Mesenchymal stem cell (in vitro differentiated cells and primary cell): ENCODE data around the gene BEST1.

Source experiments
- DNase-seq: peaks from one replicate; pipeline ENCODE4 v3.0.0-alpha.2; 2013
- H2AFZ ChIP-seq: one replicate; pipeline ENCODE4 v1.6.1; 2013; ENCODE audit warnings: low read depth, mild to moderate bottlenecking, control low read depth, inconsistent platforms, low read length, moderate library complexity
- H2AK5ac ChIP-seq: 2 replicates; pipeline ENCODE4 v1.6.1; 2013; ENCODE audit warnings: low read length, moderate library complexity, mild to moderate bottlenecking, inconsistent platforms; ENCODE audit not compliant: severe bottlenecking
- H2BK120ac ChIP-seq: one replicate; pipeline ENCODE4 v1.6.1; 2013; ENCODE audit warnings: low read depth, mild to moderate bottlenecking, inconsistent platforms, low read length, moderate library complexity
- H2BK12ac ChIP-seq, 2 experiments: one replicate each; pipeline ENCODE4 v1.6.1; 2013; ENCODE audit warnings: inconsistent platforms in 2 of 2, low read length in 2 of 2, mild to moderate bottlenecking in 2 of 2, moderate library complexity in 2 of 2, control low read depth in 1 of 2
- H2BK15ac ChIP-seq: one replicate; pipeline ENCODE4 v1.6.1; 2013; ENCODE audit warnings: mild to moderate bottlenecking, low read depth, inconsistent platforms; ENCODE audit not compliant: poor library complexity, severe bottlenecking
- H2BK5ac ChIP-seq: 2 replicates; pipeline ENCODE4 v1.6.1; 2013; ENCODE audit warnings: low read depth, mild to moderate bottlenecking, low read length, control low read depth, inconsistent platforms; ENCODE audit not compliant: poor library complexity, severe bottlenecking
- H3K14ac ChIP-seq, 2 experiments: one replicate each; pipeline ENCODE4 v1.6.1; 2013; ENCODE audit warnings: inconsistent platforms in 2 of 2, low read length in 2 of 2, control low read depth in 1 of 2, mild to moderate bottlenecking in 1 of 2, moderate library complexity in 1 of 2
- H3K18ac ChIP-seq, 2 experiments: one replicate each; pipeline ENCODE4 v1.6.1; 2013; ENCODE audit warnings: inconsistent platforms in 2 of 2, low read length in 2 of 2, control low read depth in 1 of 2, low read depth in 1 of 2, mild to moderate bottlenecking in 1 of 2
- H3K23ac ChIP-seq, 2 experiments: one replicate each; pipeline ENCODE4 v1.6.1; 2013; ENCODE audit warnings: inconsistent platforms in 2 of 2, low read length in 2 of 2, mild to moderate bottlenecking in 2 of 2, moderate library complexity in 2 of 2, control low read depth in 1 of 2
- H3K27ac ChIP-seq: 2 replicates; pipeline ENCODE4 v1.5.1; 2013; ENCODE audit warnings: mild to moderate bottlenecking, moderate library complexity, low read length, control low read depth, inconsistent platforms; ENCODE audit not compliant: poor library complexity, severe bottlenecking
- H3K27me3 ChIP-seq, 2 experiments: 2 replicates each; pipeline versions ENCODE4 v1.6.1 to v1.7.0; 2013; ENCODE audit warnings: low read length in 2 of 2, mild to moderate bottlenecking in 2 of 2, moderate library complexity in 2 of 2, control low read depth in 1 of 2, inconsistent platforms in 1 of 2; ENCODE audit not compliant: control insufficient read depth in 1 of 2, insufficient read depth in 1 of 2
- H3K36me3 ChIP-seq, 2 experiments: 2 replicates each; pipeline versions ENCODE4 v1.6.1 to v1.7.0; 2013; ENCODE audit warnings: low read length in 2 of 2, control low read depth in 1 of 2, inconsistent platforms in 1 of 2, low read depth in 1 of 2, mild to moderate bottlenecking in 1 of 2; ENCODE audit not compliant: insufficient read depth in 2 of 2, control insufficient read depth in 1 of 2
- H3K4ac ChIP-seq, 2 experiments: one replicate each; pipeline ENCODE4 v1.6.1; 2013; ENCODE audit warnings: inconsistent platforms in 2 of 2, low read length in 2 of 2, mild to moderate bottlenecking in 2 of 2, moderate library complexity in 2 of 2, control low read depth in 1 of 2, low read depth in 1 of 2
- H3K4me1 ChIP-seq: 2 replicates; pipeline ENCODE4 v1.6.1; 2013; ENCODE audit warnings: low read depth, low read length, control low read depth; ENCODE audit not compliant: control insufficient read depth, insufficient read depth
- H3K4me2 ChIP-seq: 2 replicates; pipeline ENCODE4 v1.6.1; 2013; ENCODE audit warnings: low read length, mild to moderate bottlenecking, inconsistent platforms; ENCODE audit not compliant: poor library complexity, severe bottlenecking
- H3K4me3 ChIP-seq, 2 experiments: 2 replicates each; pipeline versions ENCODE4 v1.5.1 to v1.7.0; 2013; ENCODE audit warnings: low read length in 2 of 2, mild to moderate bottlenecking in 2 of 2, control low read depth in 1 of 2, low read depth in 1 of 2; ENCODE audit not compliant: insufficient read depth in 1 of 2
- H3K79me1 ChIP-seq: replicated peaks from 2 replicates; pipeline ENCODE4 v1.6.1; 2013; ENCODE audit warnings: mild to moderate bottlenecking, control low read depth, low read length, inconsistent platforms; ENCODE audit not compliant: poor library complexity, severe bottlenecking
- H3K9ac ChIP-seq: 2 replicates; pipeline ENCODE4 v1.7.0; 2013; ENCODE audit warnings: mild to moderate bottlenecking, low read length, moderate library complexity
- H3K9me3 ChIP-seq: 2 replicates; pipeline ENCODE4 v1.7.0; 2013; ENCODE audit warnings: mild to moderate bottlenecking, low read length; ENCODE audit not compliant: control insufficient read depth
- H4K8ac ChIP-seq: one replicate; pipeline ENCODE4 v1.6.1; 2013; ENCODE audit warnings: inconsistent platforms, mild to moderate bottlenecking, low read length, moderate library complexity
- H4K91ac ChIP-seq: one replicate; pipeline ENCODE4 v1.6.1; 2013; ENCODE audit warnings: mild to moderate bottlenecking, low read length, inconsistent platforms
- WGBS: methylation state at CpG from one replicate; pipeline ENCODE4 v1.1.7; 2013; ENCODE audit warnings: mixed read lengths; 5-methylcytosine and 5-hydroxymethylcytosine counted together

BEST1 gene

GRCh38 chr11:61923166-61924063 is 26.7 kb upstream of the BEST1 start:
- H3K9ac ChIP-seq: peak overlapping the region; percentile 82
- H3K4me2 ChIP-seq: no peak overlapping the region
- peak overlapping the region; percentile 30 to 37 for H3K18ac ChIP-seq
- H3K27me3 ChIP-seq: peaks cover 0 to 23% of the 10 kb centered on the region in 2 experiments
- peak; percentile 76 for DNase-seq
- peak overlapping the region; percentile 46 for H4K91ac ChIP-seq
- no peak overlapping the region for H2BK120ac ChIP-seq
- H3K4ac ChIP-seq: peak overlapping the region in 1 of 2 experiments; percentile 17
- no peak overlapping the region for H2AFZ ChIP-seq
- peak overlapping the region in 1 of 2 experiments; percentile 59 for H2BK12ac ChIP-seq
- no peaks in the 10 kb centered on the region for H3K9me3 ChIP-seq
- H4K8ac ChIP-seq: peak overlapping the region; percentile 52
- peak overlapping the region; percentile 31 for H3K27ac ChIP-seq
- H3K14ac ChIP-seq: peak overlapping the region in 1 of 2 experiments; percentile 72
- H2BK5ac ChIP-seq: no peak overlapping the region
- H3K79me1 ChIP-seq: no peaks in the 10 kb centered on the region
- H3K4me3 ChIP-seq: peak overlapping the region in 1 of 2 experiments; percentile 1
- H3K4me1 ChIP-seq: peaks cover 28% of the 10 kb centered on the region
- H3K36me3 ChIP-seq: no peaks in the 10 kb centered on the region
- WGBS: 26% methylated on average over 17 of the region's 18 CpGs
- H3K23ac ChIP-seq: no peak overlapping the region
- H2AK5ac ChIP-seq: no peak overlapping the region
- peak overlapping the region; percentile 34 for H2BK15ac ChIP-seq

DNA sequence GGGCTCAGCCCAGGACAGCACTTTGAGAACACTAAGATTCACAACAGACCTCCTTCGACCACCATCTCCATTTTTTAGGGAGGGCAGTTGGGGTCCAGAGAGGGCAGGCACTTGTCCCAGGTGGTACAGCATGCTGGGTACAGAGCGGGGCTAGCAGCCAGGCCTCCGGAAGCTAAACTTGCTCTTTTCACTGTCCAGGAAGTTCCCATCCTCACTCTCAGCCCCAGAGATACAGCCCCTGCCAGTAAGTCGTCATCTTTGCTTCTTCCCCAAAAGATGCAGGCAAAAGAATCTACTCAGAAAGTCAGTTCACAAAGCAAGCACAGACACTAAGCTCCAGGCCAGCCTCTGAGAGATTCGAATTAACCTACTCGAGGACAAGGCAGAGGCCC is 26.1 kb upstream of the BEST1 start:
- H2AK5ac ChIP-seq: no peak overlapping the region
- no peak overlapping the region for H3K23ac ChIP-seq
- WGBS: 64% methylated on average over 6 of the region's 6 CpGs
- H2BK12ac ChIP-seq: peak overlapping the region in 1 of 2 experiments; percentile 59
- peak overlapping the region; percentile 82 for H3K9ac ChIP-seq
- no peak overlapping the region for H2AFZ ChIP-seq
- peaks cover 27% of the 10 kb centered on the region for H3K4me1 ChIP-seq
- no peak overlapping the region for H3K4ac ChIP-seq
- H3K14ac ChIP-seq: no peak overlapping the region
- H3K27me3 ChIP-seq: peaks cover 0 to 17% of the 10 kb centered on the region in 2 experiments
- no peak for DNase-seq
- H2BK120ac ChIP-seq: no peak overlapping the region
- peak overlapping the region; percentile 46 for H4K91ac ChIP-seq
- H3K4me2 ChIP-seq: no peak overlapping the region
- no peak overlapping the region for H3K4me3 ChIP-seq
- H3K36me3 ChIP-seq: no peaks in the 10 kb centered on the region
- peak overlapping the region; percentile 14 for H3K27ac ChIP-seq
- H3K18ac ChIP-seq: peak overlapping the region in 1 of 2 experiments; percentile 37
- no peaks in the 10 kb centered on the region for H3K79me1 ChIP-seq
- no peak overlapping the region for H4K8ac ChIP-seq
- no peak overlapping the region for H2BK5ac ChIP-seq
- H2BK15ac ChIP-seq: no peak overlapping the region
- H3K9me3 ChIP-seq: no peaks in the 10 kb centered on the region

- 97% methylated on average over 2 of the region's 2 CpGs for WGBS
- Histone ChIP-seq H2AFZ (no peak overlapping the region), H3K79me1 (no peaks in the 10 kb centered on the region), H3K27me3 (peaks cover 0 to 5% of the 10 kb centered on the region in 2 experiments), H4K91ac (no peak overlapping the region), H3K18ac (no peak overlapping the region), H3K36me3 (no peaks in the 10 kb centered on the region), H3K23ac (no peak overlapping the region), H3K14ac (no peak overlapping the region), H3K4me3 (no peak overlapping the region), H4K8ac (no peak overlapping the region), H3K27ac (no peak overlapping the region), H2BK12ac (no peak overlapping the region), H2BK120ac (no peak overlapping the region), H3K4me1 (peaks cover 13% of the 10 kb centered on the region), H3K9ac (no peak overlapping the region), H3K4me2 (no peak overlapping the region), H2BK5ac (no peak overlapping the region), H2BK15ac (no peak overlapping the region), H3K4ac (no peak overlapping the region), H3K9me3 (no peaks in the 10 kb centered on the region), H2AK5ac (no peak overlapping the region)
- no peak for DNase-seq
These were observed 24.4 kb upstream of the BEST1 start for GRCh38 chr11:61925736-61926135.

GRCh38 chr11:61926235-61926634 is 23.9 kb upstream of the BEST1 start:
- Histone ChIP-seq H3K4me2 (no peak overlapping the region), H3K14ac (no peak overlapping the region), H2BK12ac (no peak overlapping the region), H3K23ac (no peak overlapping the region), H2BK15ac (no peak overlapping the region), H3K36me3 (no peaks in the 10 kb centered on the region), H3K18ac (no peak overlapping the region), H2AFZ (no peak overlapping the region), H3K4me1 (peaks cover 13% of the 10 kb centered on the region), H2AK5ac (no peak overlapping the region), H3K4ac (no peak overlapping the region), H3K9me3 (no peaks in the 10 kb centered on the region), H3K27ac (no peak overlapping the region), H3K27me3 (peaks cover 0 to 8% of the 10 kb centered on the region in 2 experiments), H2BK120ac (no peak overlapping the region), H3K4me3 (no peak overlapping the region), H2BK5ac (no peak overlapping the region), H4K8ac (no peak overlapping the region), H3K79me1 (no peaks in the 10 kb centered on the region), H3K9ac (no peak overlapping the region), H4K91ac (no peak overlapping the region)
- 91% methylated on average over 3 of the region's 3 CpGs for WGBS
- no peak for DNase-seq
